ENCODE measurements around the gene ATP2B3. TPM values are rescaled to one million over a fixed set of nuclear protein-coding genes. Genes with fewer than 3 reads are reported as not detected.

Gene ATP2B3
- not detected in 2 replicates for total RNA-seq

GRCh38 chrX:153517423-153517822 is at the start of gene ATP2B3:
TSS of gene ATP2B3 (plus strand) at chrX:153517642. CDS start at chrX:153536248, 18,606 bp downstream.

GRCh38 chrX:153470411-153471363 is 46.8 kb upstream of the ATP2B3 start, which contains the start of gene HAUS7:
TSS of gene HAUS7 (minus strand) at chrX:153470576. CDS start at chrX:153470557, 19 bp downstream.

GRCh38 chrX:153494541-153495361 is 22.7 kb upstream of the ATP2B3 start, which contains the start of gene BGN:
TSS of gene BGN (plus strand) at chrX:153494980. CDS start at chrX:153504632, 9,652 bp downstream.

GRCh38 chrX:153598541-153599191 is 81.2 kb downstream of the ATP2B3 start, which contains the start of gene CCNQ:
TSS of gene CCNQ (minus strand) at chrX:153599139. CDS start at chrX:153599073, 66 bp downstream.

Other genes starting within 250 kb of the ATP2B3 start
- gene PNMA6F, start 195.9 kb upstream of the ATP2B3 start, total RNA-seq: not detected in 2 replicates
- 7.7 and 8.2 TPM in 2 replicates for gene ZNF275, start 183.5 kb upstream of the ATP2B3 start, total RNA-seq
- gene PNMA6E, start 116.3 kb upstream of the ATP2B3 start, total RNA-seq: not detected in 2 replicates
- 0.19 and 0.28 TPM in 2 replicates for gene ZFP92, start 106.2 kb upstream of the ATP2B3 start, total RNA-seq
- gene TREX2, start 71.6 kb upstream of the ATP2B3 start, total RNA-seq: 2.8 and 4.4 TPM in 2 replicates
- gene HAUS7, start 47.1 kb upstream of the ATP2B3 start, total RNA-seq: 12.7 and 31.1 TPM in 2 replicates
- 43.9 and 56.4 TPM in 2 replicates for gene BGN, start 22.7 kb upstream of the ATP2B3 start, total RNA-seq
- gene CCNQ, start 81.5 kb downstream of the ATP2B3 start, total RNA-seq: 25.9 and 48.5 TPM in 2 replicates
- gene DUSP9, start 129.6 kb downstream of the ATP2B3 start, total RNA-seq: under 0.01 TPM in 1 of 2 replicates, not detected in the other
- under 0.01 and 0.85 TPM in 2 replicates for gene PNCK, start 156.2 kb downstream of the ATP2B3 start, total RNA-seq
- 2.3 and 13.0 TPM in 2 replicates for gene SLC6A8, start 170.3 kb downstream of the ATP2B3 start, total RNA-seq
- gene BCAP31, start 206.7 kb downstream of the ATP2B3 start, total RNA-seq: 240 and 278 TPM in 2 replicates
- 11.0 and 11.1 TPM in 2 replicates for gene ABCD1, start 207.2 kb downstream of the ATP2B3 start, total RNA-seq
- 4.2 and 6.5 TPM in 2 replicates for gene PLXNB3, start 246.6 kb downstream of the ATP2B3 start, total RNA-seq